RWPE1 (cell line): ENCODE measurements around the gene GSTT2.
"Not testable (repeated sequence)": the region's sequence is repeated elsewhere in the genome, so short reads cannot be mapped to it uniquely, and the experiment has no call there.

Experiments
- CTCF ChIA-PET: fragments of 350-600 bp; sonication (Branson Sonifier 250); formaldehyde crosslinking; extraction: SDS; loops from one replicate; lab custom pipeline; 2021; lab: Yijun Ruan, JAX
- POLR2A ChIA-PET: fragments of 400-600 bp; formaldehyde crosslinking; extraction: SDS; loops from one replicate; lab custom pipeline; 2020; ENCODE audit warnings: antibody characterized with exemption; ENCODE audit not compliant: low non-redundant PET; lab: Yijun Ruan, JAX
- DNase-seq: peaks from one replicate; pipeline ENCODE4 v3.0.0; 2012; ENCODE audit warnings: low spot score
- H3K27ac ChIP-seq: fragments of 450-650 bp; 2 replicates; pipeline ENCODE4 v1.5.1; 2017
- TF ChIP-seq, protein P1 (sequence below): fragments of 450-650 bp; conservative IDR thresholded peaks from 2 replicates; pipeline ENCODE4 v1.5.1; 2017; ENCODE audit warnings: low read depth, mild to moderate bottlenecking

GSTT2 gene

DNA sequence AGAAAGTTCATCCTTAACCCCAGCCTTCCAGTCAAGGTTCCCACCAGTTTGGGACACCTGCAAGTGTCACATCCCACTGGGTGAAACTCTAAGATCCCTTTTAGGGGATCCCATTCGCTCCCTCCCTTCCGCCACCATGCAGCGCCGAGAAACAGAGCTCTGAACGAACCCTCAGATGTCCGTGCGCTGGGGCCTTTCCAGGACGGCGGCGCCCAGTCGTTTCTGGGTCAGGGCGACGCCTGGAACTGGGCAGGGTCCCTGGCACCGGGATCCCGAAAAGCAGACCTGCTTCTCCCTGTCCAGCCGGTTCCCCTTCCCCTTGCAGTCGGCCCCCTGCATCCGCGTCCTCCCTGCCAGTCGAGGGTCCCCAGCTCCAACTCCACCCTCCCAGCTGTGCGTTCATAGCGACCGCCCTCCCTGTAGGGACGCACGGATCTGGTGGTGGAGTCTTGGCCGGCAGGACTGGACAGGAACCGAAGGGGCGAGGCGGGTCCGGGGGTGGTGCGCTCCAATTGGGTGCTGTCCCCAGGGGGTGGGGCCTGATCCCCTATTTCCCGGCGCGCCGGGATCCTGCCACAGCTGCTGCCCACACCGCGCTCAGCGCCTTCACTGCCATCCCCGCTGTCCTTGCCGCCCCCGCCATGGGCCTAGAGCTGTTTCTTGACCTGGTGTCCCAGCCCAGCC, at the start of gene GSTT2:
TSS of gene GSTT2 (plus strand) at position 578 of the 684 bp plus-strand sequence.
- DNase-seq, CTCF ChIA-PET, POLR2A ChIA-PET, H3K27ac ChIP-seq: not testable (repeated sequence)

- DNase-seq: no peak
- ChIA-PET POLR2A (no interaction called here), CTCF (no interaction called here)
- no peak overlapping the region for H3K27ac ChIP-seq
- TF ChIP-seq, protein P1, sequence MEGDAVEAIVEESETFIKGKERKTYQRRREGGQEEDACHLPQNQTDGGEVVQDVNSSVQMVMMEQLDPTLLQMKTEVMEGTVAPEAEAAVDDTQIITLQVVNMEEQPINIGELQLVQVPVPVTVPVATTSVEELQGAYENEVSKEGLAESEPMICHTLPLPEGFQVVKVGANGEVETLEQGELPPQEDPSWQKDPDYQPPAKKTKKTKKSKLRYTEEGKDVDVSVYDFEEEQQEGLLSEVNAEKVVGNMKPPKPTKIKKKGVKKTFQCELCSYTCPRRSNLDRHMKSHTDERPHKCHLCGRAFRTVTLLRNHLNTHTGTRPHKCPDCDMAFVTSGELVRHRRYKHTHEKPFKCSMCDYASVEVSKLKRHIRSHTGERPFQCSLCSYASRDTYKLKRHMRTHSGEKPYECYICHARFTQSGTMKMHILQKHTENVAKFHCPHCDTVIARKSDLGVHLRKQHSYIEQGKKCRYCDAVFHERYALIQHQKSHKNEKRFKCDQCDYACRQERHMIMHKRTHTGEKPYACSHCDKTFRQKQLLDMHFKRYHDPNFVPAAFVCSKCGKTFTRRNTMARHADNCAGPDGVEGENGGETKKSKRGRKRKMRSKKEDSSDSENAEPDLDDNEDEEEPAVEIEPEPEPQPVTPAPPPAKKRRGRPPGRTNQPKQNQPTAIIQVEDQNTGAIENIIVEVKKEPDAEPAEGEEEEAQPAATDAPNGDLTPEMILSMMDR: no peak
Observed at GRCh38 chr22:23938328-23939016, 41.5 kb upstream of the GSTT2 start.

- H3K27ac ChIP-seq: no peak overlapping the region
- TF ChIP-seq, protein P1: no peak
- ChIA-PET POLR2A (no interaction called here), CTCF (no interaction called here)
- no peak for DNase-seq
Observed at GRCh38 chr22:23939017-23939357, 40.9 kb upstream of the GSTT2 start.

DNA sequence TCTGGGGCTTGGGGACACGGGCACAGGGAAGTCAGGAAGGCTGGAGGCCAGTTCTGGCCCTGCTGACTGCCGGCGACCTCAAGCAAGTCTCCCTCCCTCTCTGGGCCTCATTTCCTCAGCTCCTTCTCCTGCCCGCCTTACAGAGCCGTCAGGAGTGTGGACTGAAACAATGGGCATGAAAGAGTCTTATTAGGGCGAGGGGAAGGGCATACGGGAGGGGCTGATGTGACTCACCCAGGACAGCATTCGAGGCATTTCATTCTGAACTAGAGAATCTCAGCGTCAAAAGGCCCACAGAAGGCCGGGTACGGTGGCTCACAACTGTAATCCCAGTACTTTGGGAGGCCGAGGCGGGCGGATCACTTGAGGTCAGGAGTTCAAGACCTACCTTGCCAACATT, 39.8 kb upstream of the GSTT2 start:
- H3K27ac ChIP-seq, CTCF ChIA-PET, POLR2A ChIA-PET, DNase-seq: not testable (repeated sequence)

GRCh38 chr22:23947391-23947790, 32.5 kb upstream of the GSTT2 start:
- H3K27ac ChIP-seq, POLR2A ChIA-PET, DNase-seq, CTCF ChIA-PET: not testable (repeated sequence)

- POLR2A ChIA-PET, CTCF ChIA-PET, DNase-seq, H3K27ac ChIP-seq: not testable (repeated sequence)
Observed at GRCh38 chr22:23949764-23950163, 30.2 kb upstream of the GSTT2 start.

- H3K27ac ChIP-seq, DNase-seq, POLR2A ChIA-PET, CTCF ChIA-PET: not testable (repeated sequence)
Observed at GRCh38 chr22:23951383-23951782, 28.6 kb upstream of the GSTT2 start.

DNA sequence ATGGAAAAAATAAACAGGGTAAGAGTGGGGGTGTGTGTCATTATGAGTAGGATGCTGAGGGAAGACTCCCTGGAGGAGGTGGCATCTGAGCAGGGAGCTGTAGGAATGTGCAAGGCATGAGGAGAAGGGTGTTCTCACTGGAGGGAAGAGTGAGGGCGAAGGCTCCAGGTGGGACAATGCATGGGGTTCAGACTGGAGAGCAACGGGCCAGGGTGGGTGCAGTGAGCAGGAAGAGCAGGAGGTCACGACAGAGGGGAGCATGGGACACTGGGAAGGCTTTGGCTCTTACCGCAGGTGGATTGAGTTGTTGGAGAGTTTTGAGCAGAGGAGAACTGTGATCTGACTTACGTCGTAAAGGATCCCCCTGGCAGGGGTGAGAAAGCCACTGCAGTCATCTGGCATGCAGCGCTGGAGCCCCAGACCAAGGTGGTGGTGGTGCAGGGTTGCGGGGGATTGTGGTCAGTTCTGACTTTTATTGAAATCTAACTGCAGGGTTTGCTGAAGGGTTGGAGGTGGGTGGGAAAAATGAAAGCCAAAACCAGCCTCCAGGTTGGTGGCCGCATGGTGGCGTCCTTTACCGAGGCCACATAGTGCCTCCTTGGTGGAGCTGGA, 27.0 kb upstream of the GSTT2 start:
- POLR2A ChIA-PET, CTCF ChIA-PET, DNase-seq, H3K27ac ChIP-seq: not testable (repeated sequence)

- DNase-seq, H3K27ac ChIP-seq, POLR2A ChIA-PET, CTCF ChIA-PET: not testable (repeated sequence)
Observed at GRCh38 chr22:23953485-23953884, 26.4 kb upstream of the GSTT2 start.

GRCh38 chr22:23954193-23954990, 25.5 kb upstream of the GSTT2 start:
- POLR2A ChIA-PET, CTCF ChIA-PET, H3K27ac ChIP-seq, DNase-seq: not testable (repeated sequence)

DNA sequence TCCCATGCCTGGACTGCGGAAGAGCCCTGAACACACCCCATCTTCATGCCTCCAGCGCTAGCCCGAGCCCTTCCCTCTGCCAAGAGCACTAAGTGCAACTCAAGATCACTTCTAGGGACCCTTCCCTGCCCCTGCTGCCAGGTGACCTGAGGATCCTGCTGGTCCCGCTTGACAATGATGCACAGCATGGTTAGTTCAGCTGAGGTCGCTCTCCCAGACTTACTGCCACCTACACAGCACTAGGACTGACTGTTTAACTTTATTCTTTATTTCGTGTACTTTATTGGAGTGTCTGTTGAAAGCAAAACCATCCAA, 25.0 kb upstream of the GSTT2 start:
- POLR2A ChIA-PET, CTCF ChIA-PET, DNase-seq: not testable (repeated sequence)

GRCh38 chr22:23955886-23956285, 24.0 kb upstream of the GSTT2 start:
- POLR2A ChIA-PET, DNase-seq, CTCF ChIA-PET: not testable (repeated sequence)

More for the DNA sequence above, 25.0 kb upstream of the GSTT2 start:
- not testable (repeated sequence) for H3K27ac ChIP-seq

DNA sequence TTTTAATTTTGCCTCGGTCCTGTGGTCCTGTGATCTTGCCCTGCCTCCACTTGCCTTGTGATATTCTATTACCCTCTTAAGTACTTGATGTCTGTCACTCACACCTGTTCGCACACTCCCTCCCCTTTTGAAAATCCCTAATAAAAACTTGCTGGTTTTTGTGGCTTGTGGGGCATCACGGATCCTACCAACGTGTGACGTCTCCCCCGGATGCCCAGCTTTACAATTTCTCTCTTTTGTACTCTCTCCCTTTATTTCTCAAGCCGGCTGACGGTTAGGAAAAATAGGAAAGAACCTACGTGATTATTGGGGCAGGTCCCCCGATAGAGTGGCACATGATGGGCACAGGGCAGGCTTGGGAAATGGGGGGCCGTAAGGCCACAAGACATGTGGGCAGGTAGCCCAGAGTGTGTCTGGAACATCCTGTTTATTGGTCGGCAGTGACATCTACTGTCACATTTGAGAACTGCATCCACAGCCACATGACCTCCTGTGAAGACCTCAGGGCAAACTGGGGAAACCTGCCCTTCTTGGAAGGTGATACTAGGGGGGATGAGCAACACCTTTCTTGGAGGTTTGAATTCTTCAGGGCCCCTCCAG, 23.5 kb upstream of the GSTT2 start:
- H3K27ac ChIP-seq, DNase-seq: not testable (repeated sequence)

More at GRCh38 chr22:23955886-23956285, 24.0 kb upstream of the GSTT2 start:
- H3K27ac ChIP-seq: not testable (repeated sequence)

GRCh38 chr22:23961084-23961771, 18.7 kb upstream of the GSTT2 start, which contains the start of gene GSTT2B:
GSTT2B (minus strand) TSS chr22:23961195; CDS start chr22:23961131, 64 bp downstream.
- POLR2A ChIA-PET, CTCF ChIA-PET, DNase-seq, H3K27ac ChIP-seq: not testable (repeated sequence)

More for the DNA sequence above, 23.5 kb upstream of the GSTT2 start:
- POLR2A ChIA-PET, CTCF ChIA-PET: not testable (repeated sequence)
